ENCODE data around the gene FGF10. TPM values are rescaled to one million over a fixed set of nuclear protein-coding genes. Genes with fewer than 3 reads are reported as not detected.

Gene FGF10
- polyA plus RNA-seq, 4 donors, result 0.81 to 2.4 (median 1.4) TPM; not detected in 1

- Histone ChIP-seq H3K27ac (ENCODE audit: low read depth in 1 of 3, low read length in 2 of 3) (no peak overlapping the region), H3K36me3 (ENCODE audit: control insufficient read depth in 3 of 3, insufficient read depth in 2 of 3, low read depth in 1 of 3, low read length in 3 of 3) (no peaks in the 10 kb centered on the region), H3K4me3 (ENCODE audit: low read depth in 1 of 3, low read length in 3 of 3) (no peak overlapping the region), H3K9me3 (ENCODE audit: control insufficient read depth in 2 of 2, insufficient read depth in 1 of 2, low read depth in 1 of 2, low read length in 1 of 2) (no peaks in the 10 kb centered on the region), H3K27me3 (ENCODE audit: control insufficient read depth in 3 of 3, insufficient read depth in 3 of 3, low read length in 3 of 3) (no peaks in the 10 kb centered on the region), H3K4me1 (ENCODE audit: control insufficient read depth in 3 of 3, insufficient read depth in 2 of 3, low read depth in 1 of 3, low read length in 2 of 3) (no peaks in the 10 kb centered on the region)
- DNase-seq, result no peak
- FAIRE-seq, result no peak
- WGBS, 3 donors, result 43 to 56% (median 44%) methylated on average over 2 of the region's 2 CpGs
Measured at GRCh38 chr5:44266882-44267576, 122.2 kb downstream of the FGF10 start.

- Histone ChIP-seq H3K27ac (ENCODE audit: low read depth in 1 of 3, low read length in 2 of 3) (no peak overlapping the region), H3K4me3 (ENCODE audit: low read depth in 1 of 3, low read length in 3 of 3) (no peak overlapping the region), H3K36me3 (ENCODE audit: control insufficient read depth in 3 of 3, insufficient read depth in 2 of 3, low read depth in 1 of 3, low read length in 3 of 3) (no peaks in the 10 kb centered on the region), H3K27me3 (ENCODE audit: control insufficient read depth in 3 of 3, insufficient read depth in 3 of 3, low read length in 3 of 3) (no peaks in the 10 kb centered on the region), H3K9me3 (ENCODE audit: control insufficient read depth in 2 of 2, insufficient read depth in 1 of 2, low read depth in 1 of 2, low read length in 1 of 2) (no peaks in the 10 kb centered on the region), H3K4me1 (ENCODE audit: control insufficient read depth in 3 of 3, insufficient read depth in 2 of 3, low read depth in 1 of 3, low read length in 2 of 3) (no peaks in the 10 kb centered on the region)
- DNase-seq (no peak), FAIRE-seq (no peak)
Measured at GRCh38 chr5:44265713-44266112, 123.5 kb downstream of the FGF10 start.

- Histone ChIP-seq H3K27me3 (ENCODE audit: control insufficient read depth in 3 of 3, insufficient read depth in 3 of 3, low read length in 3 of 3) (no peaks in the 10 kb centered on the region), H3K4me1 (ENCODE audit: control insufficient read depth in 3 of 3, insufficient read depth in 2 of 3, low read depth in 1 of 3, low read length in 2 of 3) (no peaks in the 10 kb centered on the region), H3K36me3 (ENCODE audit: control insufficient read depth in 3 of 3, insufficient read depth in 2 of 3, low read depth in 1 of 3, low read length in 3 of 3) (no peaks in the 10 kb centered on the region), H3K9me3 (ENCODE audit: control insufficient read depth in 2 of 2, insufficient read depth in 1 of 2, low read depth in 1 of 2, low read length in 1 of 2) (no peaks in the 10 kb centered on the region), H3K27ac (ENCODE audit: low read depth in 1 of 3, low read length in 2 of 3) (no peak overlapping the region), H3K4me3 (ENCODE audit: low read depth in 1 of 3, low read length in 3 of 3) (no peak overlapping the region)
- FAIRE-seq (no peak), DNase-seq (no peak)
Measured at GRCh38 chr5:44260793-44261192, 128.4 kb downstream of the FGF10 start.

- no peak overlapping the region for H3K27ac ChIP-seq (ENCODE audit: low read depth in 1 of 3, low read length in 2 of 3)
Measured at GRCh38 chr5:44257653-44258365, 131.4 kb downstream of the FGF10 start.

GRCh38 chr5:44257221-44257620, 132.0 kb downstream of the FGF10 start:
- FAIRE-seq (no peak), DNase-seq (no peak)
- no peak overlapping the region for H3K27ac ChIP-seq (ENCODE audit: low read depth in 1 of 3, low read length in 2 of 3)
- no peaks in the 10 kb centered on the region for H3K36me3 ChIP-seq (ENCODE audit: control insufficient read depth in 3 of 3, insufficient read depth in 2 of 3, low read depth in 1 of 3, low read length in 3 of 3)
- H3K27me3 ChIP-seq (ENCODE audit: control insufficient read depth in 3 of 3, insufficient read depth in 3 of 3, low read length in 3 of 3), result no peaks in the 10 kb centered on the region
- H3K4me3 ChIP-seq (ENCODE audit: low read depth in 1 of 3, low read length in 3 of 3), result no peak overlapping the region
- H3K9me3 ChIP-seq (ENCODE audit: control insufficient read depth in 2 of 2, insufficient read depth in 1 of 2, low read depth in 1 of 2, low read length in 1 of 2), result no peaks in the 10 kb centered on the region
- WGBS, 3 donors, result 51 to 72% (median 55%) methylated on average over 3 of the region's 3 CpGs
- H3K4me1 ChIP-seq (ENCODE audit: control insufficient read depth in 3 of 3, insufficient read depth in 2 of 3, low read depth in 1 of 3, low read length in 2 of 3), result no peaks in the 10 kb centered on the region

More at GRCh38 chr5:44257653-44258365, 131.4 kb downstream of the FGF10 start:
- no peak for FAIRE-seq
- H3K4me3 ChIP-seq (ENCODE audit: low read depth in 1 of 3, low read length in 3 of 3), result no peak overlapping the region
- no peaks in the 10 kb centered on the region for H3K36me3 ChIP-seq (ENCODE audit: control insufficient read depth in 3 of 3, insufficient read depth in 2 of 3, low read depth in 1 of 3, low read length in 3 of 3)
- H3K9me3 ChIP-seq (ENCODE audit: control insufficient read depth in 2 of 2, insufficient read depth in 1 of 2, low read depth in 1 of 2, low read length in 1 of 2), result no peaks in the 10 kb centered on the region
- DNase-seq, result no peak
- H3K27me3 ChIP-seq (ENCODE audit: control insufficient read depth in 3 of 3, insufficient read depth in 3 of 3, low read length in 3 of 3), result no peaks in the 10 kb centered on the region
- no peaks in the 10 kb centered on the region for H3K4me1 ChIP-seq (ENCODE audit: control insufficient read depth in 3 of 3, insufficient read depth in 2 of 3, low read depth in 1 of 3, low read length in 2 of 3)
- WGBS, 3 donors, result 73 to 80% (median 78%) methylated on average over 4 of the region's 4 CpGs
